ENCODE data around the gene SLC11A1. TPM values are rescaled to one million over a fixed set of nuclear protein-coding genes. Genes with fewer than 3 reads are reported as not detected.

The SLC11A1 gene
- total RNA-seq, 1 experiment from 2014 or later, result 0.33 TPM

GRCh38 chr2:218363736-218364135 lies 18.3 kb upstream of the SLC11A1 start:
- Histone ChIP-seq H3K36me3 (ENCODE audit: low read depth, low read length) (no peaks in the 10 kb centered on the region), H3K9ac (ENCODE audit: low read length) (no peak overlapping the region), H3K27me3 (ENCODE audit: low read length) (no peaks in the 10 kb centered on the region), H4K20me1 (ENCODE audit: low read length) (no peaks in the 10 kb centered on the region), H2AFZ (ENCODE audit: low read length) (no peak overlapping the region), H3K4me2 (ENCODE audit: low read length) (no peak overlapping the region), H3K9me2 (replicated peaks; ENCODE audit: low read length) (no peaks in the 10 kb centered on the region), H3K4me3 (ENCODE audit: low read length) (no peak overlapping the region), H3K79me2 (ENCODE audit: low read length) (no peaks in the 10 kb centered on the region), H3K9me3 (ENCODE audit: low read length) (no peaks in the 10 kb centered on the region), H3F3A (ENCODE audit: low read length, unreplicated experiment) (no peaks in the 10 kb centered on the region), H3K27ac (ENCODE audit: low read length) (no peak overlapping the region), H3K4me1 (ENCODE audit: insufficient read depth, low read length) (0 out of 2 replicates have a peak, but pooled peaks cover 1% of the 10 kb centered on the region)
- ATAC-seq, result no peak
- no peak for DNase-seq
- BruUV-seq (replicated peaks), result no TSS peak
- intact Hi-C loops (cut with micrococcal nuclease), result no loop called here
- CTCF ChIA-PET, result no interaction called here
- POLR2A ChIA-PET (ENCODE audit: unreplicated experiment), result no interaction called here
- TF ChIP-seq EZH2 (IDR thresholded peaks at IDR 0.05; ENCODE audit: low read length, unreplicated experiment) (no peak), EZH2phosphoT487 (IDR thresholded peaks at IDR 0.05; ENCODE audit: borderline replicate concordance, low read length) (no peak)

DNA sequence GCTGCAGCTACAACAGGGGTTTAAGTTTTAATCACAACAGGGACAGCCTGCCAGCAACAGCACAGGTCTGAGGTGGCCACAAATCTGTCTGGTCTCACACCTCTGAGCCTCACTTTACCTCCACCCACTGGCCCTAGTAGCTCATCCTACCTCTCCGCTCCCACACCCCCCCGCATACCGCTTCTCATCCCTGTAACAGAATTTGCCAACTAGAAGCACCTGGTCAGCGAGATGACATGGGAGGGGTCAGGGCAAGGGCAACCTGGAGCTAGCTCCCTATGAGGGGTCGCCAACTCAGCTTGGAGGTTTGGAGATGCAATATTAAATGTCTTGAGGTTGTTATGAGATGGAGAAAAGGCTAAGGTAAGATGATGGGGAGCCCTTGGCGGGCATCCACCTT lies 17.9 kb upstream of the SLC11A1 start:
- 0 out of 2 replicates have a peak, but pooled peaks cover 5% of the 10 kb centered on the region for H3K4me1 ChIP-seq (ENCODE audit: insufficient read depth, low read length)
- no peak overlapping the region for H3K27ac ChIP-seq (ENCODE audit: low read length)
- no peak overlapping the region for H3K9ac ChIP-seq (ENCODE audit: low read length)
- H2AFZ ChIP-seq (ENCODE audit: low read length), result no peak overlapping the region
- H3K4me3 ChIP-seq (ENCODE audit: low read length), result no peak overlapping the region
- H3K9me3 ChIP-seq (ENCODE audit: low read length), result no peaks in the 10 kb centered on the region
- no peaks in the 10 kb centered on the region for H3K9me2 ChIP-seq (replicated peaks; ENCODE audit: low read length)
- H3F3A ChIP-seq (ENCODE audit: low read length, unreplicated experiment), result no peaks in the 10 kb centered on the region
- no TSS peak for BruUV-seq (replicated peaks)
- no peaks in the 10 kb centered on the region for H3K27me3 ChIP-seq (ENCODE audit: low read length)
- DNase-seq, result no peak
- ATAC-seq, result no peak
- intact Hi-C loops (cut with micrococcal nuclease), result no loop called here
- H3K79me2 ChIP-seq (ENCODE audit: low read length), result no peaks in the 10 kb centered on the region
- CTCF ChIA-PET, result no interaction called here
- H4K20me1 ChIP-seq (ENCODE audit: low read length), result no peaks in the 10 kb centered on the region
- TF ChIP-seq EZH2 (IDR thresholded peaks at IDR 0.05; ENCODE audit: low read length, unreplicated experiment) (no peak), EZH2phosphoT487 (IDR thresholded peaks at IDR 0.05; ENCODE audit: borderline replicate concordance, low read length) (no peak)
- TF ChIP-seq, protein P1, sequence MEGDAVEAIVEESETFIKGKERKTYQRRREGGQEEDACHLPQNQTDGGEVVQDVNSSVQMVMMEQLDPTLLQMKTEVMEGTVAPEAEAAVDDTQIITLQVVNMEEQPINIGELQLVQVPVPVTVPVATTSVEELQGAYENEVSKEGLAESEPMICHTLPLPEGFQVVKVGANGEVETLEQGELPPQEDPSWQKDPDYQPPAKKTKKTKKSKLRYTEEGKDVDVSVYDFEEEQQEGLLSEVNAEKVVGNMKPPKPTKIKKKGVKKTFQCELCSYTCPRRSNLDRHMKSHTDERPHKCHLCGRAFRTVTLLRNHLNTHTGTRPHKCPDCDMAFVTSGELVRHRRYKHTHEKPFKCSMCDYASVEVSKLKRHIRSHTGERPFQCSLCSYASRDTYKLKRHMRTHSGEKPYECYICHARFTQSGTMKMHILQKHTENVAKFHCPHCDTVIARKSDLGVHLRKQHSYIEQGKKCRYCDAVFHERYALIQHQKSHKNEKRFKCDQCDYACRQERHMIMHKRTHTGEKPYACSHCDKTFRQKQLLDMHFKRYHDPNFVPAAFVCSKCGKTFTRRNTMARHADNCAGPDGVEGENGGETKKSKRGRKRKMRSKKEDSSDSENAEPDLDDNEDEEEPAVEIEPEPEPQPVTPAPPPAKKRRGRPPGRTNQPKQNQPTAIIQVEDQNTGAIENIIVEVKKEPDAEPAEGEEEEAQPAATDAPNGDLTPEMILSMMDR (conservative IDR thresholded peaks at IDR 0.05; ENCODE audit: low read depth, low read length), result no peak
- no peak overlapping the region for H3K4me2 ChIP-seq (ENCODE audit: low read length)
- POLR2A ChIA-PET (ENCODE audit: unreplicated experiment), result no interaction called here
- H3K36me3 ChIP-seq (ENCODE audit: low read depth, low read length), result no peaks in the 10 kb centered on the region

DNA sequence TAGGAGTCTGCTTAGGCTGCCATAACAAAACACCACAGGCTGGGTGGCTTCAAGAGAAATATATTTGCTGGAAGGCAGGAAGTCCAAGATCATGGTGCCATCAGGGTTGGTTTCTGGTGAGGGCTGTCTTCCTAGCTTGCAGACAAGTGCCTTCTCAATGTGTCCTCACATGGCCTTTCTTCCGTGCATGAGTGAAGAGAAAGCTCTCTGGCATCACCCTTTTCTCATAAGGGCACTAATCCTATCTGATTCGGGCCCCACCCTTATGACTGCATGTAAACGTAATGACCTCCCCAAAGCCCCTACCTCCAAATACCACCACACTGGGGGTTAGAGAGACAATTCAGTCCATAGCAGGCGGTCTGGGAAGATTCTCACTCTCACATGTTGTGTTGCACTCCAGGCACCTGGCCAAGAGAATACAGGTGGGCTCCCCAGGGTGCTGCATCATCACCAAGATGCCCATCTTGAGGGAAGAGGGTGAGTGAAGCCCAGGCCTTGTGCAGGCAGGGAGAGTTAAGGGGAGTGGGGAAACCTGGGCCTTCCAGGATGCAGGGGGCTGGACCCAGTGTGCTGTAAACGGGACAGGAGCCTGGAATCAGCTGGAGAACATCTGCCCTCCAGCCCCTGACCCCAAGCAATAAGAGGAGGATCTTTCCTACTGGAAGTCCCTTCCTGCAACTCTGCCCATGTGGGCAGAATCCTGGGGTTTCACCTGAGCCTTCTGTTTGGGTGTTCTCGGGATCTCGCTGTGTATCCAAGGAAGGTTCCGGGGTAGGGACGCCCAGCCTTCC lies 15.3 kb upstream of the SLC11A1 start:
- H3K27ac ChIP-seq (ENCODE audit: low read length), result no peak overlapping the region
- no peak for ATAC-seq
- H3K9ac ChIP-seq (ENCODE audit: low read length), result no peak overlapping the region; the same call in 1 of the 2 replicates
- H3K9me2 ChIP-seq (replicated peaks; ENCODE audit: low read length), result no peaks in the 10 kb centered on the region
- H3K79me2 ChIP-seq (ENCODE audit: low read length), result no peaks in the 10 kb centered on the region
- no peaks in the 10 kb centered on the region for H4K20me1 ChIP-seq (ENCODE audit: low read length)
- no peak for DNase-seq
- H3K4me1 ChIP-seq (ENCODE audit: insufficient read depth, low read length), result 0 out of 2 replicates have a peak, but pooled peaks cover 5% of the 10 kb centered on the region
- TF ChIP-seq, protein P1 (conservative IDR thresholded peaks at IDR 0.05; ENCODE audit: low read depth, low read length), result no peak
- no peak for TF ChIP-seq EZH2phosphoT487 (IDR thresholded peaks at IDR 0.05; ENCODE audit: borderline replicate concordance, low read length)
- TF ChIP-seq EZH2 (IDR thresholded peaks at IDR 0.05; ENCODE audit: low read length, unreplicated experiment), result no peak
- H3F3A ChIP-seq (ENCODE audit: low read length, unreplicated experiment), result no peaks in the 10 kb centered on the region
- no peaks in the 10 kb centered on the region for H3K9me3 ChIP-seq (ENCODE audit: low read length)
- H3K27me3 ChIP-seq (ENCODE audit: low read length), result no peaks in the 10 kb centered on the region
- intact Hi-C loops (cut with micrococcal nuclease), result no loop called here
- POLR2A ChIA-PET (ENCODE audit: unreplicated experiment), result interaction anchor here (0.6 kb wide), 1 partner anchor 97 kb away, joined by 4 read pairs; the partner anchor contains the start of genes AAMP and PNKD
- peak overlapping the region; percentile 71; the same call in 1 of the 2 replicates for H3K4me3 ChIP-seq (ENCODE audit: low read length)
- H2AFZ ChIP-seq (ENCODE audit: low read length), result peak overlapping the region; percentile 89
- BruUV-seq (replicated peaks), result no TSS peak
- CTCF ChIA-PET, result no interaction called here
- peak overlapping the region; percentile 93 for H3K4me2 ChIP-seq (ENCODE audit: low read length)
- no peaks in the 10 kb centered on the region for H3K36me3 ChIP-seq (ENCODE audit: low read depth, low read length)

All from PC-3 (cell line).